HS-27A (cell line): ENCODE results near the gene DOCK8.
"Not testable (repeated sequence)": the region's sequence is repeated elsewhere in the genome, so short reads cannot be mapped to it uniquely, and the experiment has no call there.

Source experiments
- DNase-seq: peaks from one replicate; pipeline ENCODE4 v3.0.0-alpha.2; 2012; ENCODE audit warnings: low read depth, missing footprints

The DOCK8 gene

DNA sequence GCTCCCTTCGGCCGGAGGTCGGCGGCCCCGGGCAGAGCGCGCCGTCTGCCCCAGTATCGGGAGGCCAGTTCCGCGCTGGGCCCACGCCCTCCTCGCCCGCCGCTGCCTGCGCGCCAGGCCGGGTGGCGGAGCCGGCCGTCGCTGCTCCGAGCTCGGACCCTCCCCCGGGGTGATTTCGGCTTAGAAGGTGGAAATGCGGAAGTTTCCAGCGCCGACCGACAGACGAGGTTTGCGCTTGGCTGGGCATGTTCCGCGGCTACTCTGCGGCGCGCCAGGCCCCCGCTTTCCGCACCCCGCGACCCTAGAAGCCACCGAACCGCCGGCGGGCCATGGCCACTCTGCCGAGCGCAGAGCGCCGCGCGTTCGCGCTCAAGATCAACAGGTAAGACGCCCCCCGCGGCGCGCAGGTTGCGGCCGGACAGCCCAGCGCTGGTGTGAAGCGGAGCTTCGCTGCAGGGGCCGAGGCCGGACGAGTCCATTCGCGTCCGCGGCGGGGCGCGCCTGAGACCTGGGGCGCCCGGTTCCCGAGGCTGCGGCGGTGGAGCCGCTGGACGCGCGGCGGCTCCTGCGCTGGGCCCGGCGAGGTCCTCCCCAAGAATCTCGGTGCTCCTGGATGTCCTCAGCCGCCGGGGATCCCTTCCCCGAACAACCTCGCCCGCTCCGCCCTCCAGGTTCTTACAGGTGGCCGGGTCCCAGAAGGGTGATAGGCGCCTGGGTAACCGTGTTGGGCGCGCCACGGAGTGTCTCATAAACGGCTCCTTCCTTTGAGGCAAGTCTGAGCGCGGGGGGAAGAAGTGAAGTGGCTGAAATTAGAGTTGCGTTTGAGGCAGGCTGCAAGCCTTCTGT, at the start of gene DOCK8:
Gene DOCK8, plus strand, starts transcription at position 218 of the 846 bp plus-strand sequence. Its CDS starts 112 bp downstream, at position 330.
- no peak for DNase-seq

DNA sequence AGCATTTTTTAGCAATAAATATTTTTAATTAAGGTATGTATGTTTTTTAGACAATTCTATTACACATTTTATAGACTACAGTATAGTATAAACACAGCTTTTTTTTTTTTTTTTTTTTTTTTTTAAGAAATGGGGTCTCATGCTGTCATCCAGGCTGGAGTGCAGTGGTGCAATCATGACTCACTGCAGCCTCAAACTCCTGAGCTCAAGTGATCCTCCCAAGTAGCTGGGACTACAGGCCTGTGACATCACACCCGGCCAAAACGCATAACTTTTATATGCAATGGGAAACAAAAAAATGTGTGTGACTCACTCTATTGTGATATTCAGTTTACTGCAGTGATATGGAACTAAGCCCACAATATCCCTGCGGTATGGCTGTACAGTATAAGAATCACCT, 44.9 kb upstream of the DOCK8 start:
- not testable (repeated sequence) for DNase-seq

DNA sequence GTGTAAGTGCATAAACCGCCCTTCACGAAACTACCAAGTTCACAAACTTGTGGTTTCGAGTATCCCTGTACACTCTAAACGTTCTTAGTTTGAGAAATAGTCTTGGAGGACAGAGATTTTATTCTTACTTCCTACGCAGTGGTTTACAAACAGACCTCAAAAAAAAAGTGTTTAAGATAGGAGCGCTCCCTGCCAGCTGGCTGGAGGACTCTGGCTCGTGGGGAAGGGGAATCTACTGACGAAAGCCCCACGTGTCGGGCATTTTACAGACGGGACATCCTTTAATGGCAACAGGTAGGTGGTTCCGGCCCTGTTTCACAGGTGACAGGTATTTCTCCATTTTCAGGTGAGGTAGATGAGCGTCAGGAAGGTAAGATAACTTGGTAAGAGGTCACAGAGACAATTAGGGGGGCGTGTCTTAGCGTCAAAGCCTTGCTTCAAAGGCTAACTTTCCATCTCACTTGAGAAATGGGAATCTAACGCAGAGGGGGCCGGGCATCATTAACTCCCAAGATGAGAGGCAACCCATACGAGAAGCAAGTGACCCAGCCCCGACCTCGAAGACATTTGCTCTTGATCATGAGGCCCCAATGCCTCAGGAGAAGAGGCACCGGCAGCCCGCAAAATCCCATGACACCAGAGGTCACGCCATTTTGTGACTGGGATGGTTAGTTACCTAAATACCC, 36.4 kb upstream of the DOCK8 start:
- not testable (repeated sequence) for DNase-seq

DNA sequence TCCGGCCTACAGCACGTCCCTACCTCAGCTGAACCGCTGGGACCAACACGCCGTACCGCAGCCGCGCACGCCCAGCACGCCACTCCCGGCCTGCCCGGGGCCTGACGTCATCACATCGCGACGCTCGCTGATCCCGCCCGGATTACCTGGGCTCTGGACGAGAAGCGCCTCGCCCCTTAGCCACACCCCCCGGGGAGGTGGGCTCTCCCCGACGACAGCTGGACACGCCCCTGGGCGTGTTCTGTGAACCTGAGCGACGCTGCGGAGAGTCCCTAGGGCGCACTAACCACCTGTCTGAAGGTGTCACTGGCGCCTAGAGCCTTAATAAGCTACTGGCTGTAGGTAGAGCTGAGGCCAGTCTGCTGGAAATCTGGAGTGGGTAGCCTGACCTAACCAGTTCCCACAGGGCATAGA, 35.7 kb upstream of the DOCK8 start, which contains the start of gene ZNG1A:
Gene ZNG1A, minus strand, starts transcription at position 87 of the 414 bp plus-strand sequence. CDS start 87 bp downstream, outside the sequence.
- DNase-seq: peak; percentile 1

DNA sequence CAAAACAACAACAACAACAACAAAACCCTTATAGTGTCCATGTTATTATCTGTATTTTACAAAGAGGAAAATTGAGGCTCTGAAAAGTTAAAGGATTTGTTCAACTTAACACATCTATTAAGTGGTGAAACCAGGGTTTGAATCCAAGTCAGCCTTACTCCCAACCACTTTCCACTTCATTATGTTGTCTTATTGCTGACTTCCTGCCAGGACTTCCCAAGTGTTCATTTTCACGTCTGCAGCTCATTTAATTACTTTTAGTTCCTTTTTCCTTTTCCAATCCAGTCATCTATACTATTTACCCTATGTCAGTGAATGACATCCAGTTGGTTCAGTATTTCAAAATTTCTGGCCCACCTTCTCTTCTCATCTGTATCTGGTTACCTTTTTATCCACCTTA, 15.1 kb upstream of the DOCK8 start:
- DNase-seq: not testable (repeated sequence)

DNA sequence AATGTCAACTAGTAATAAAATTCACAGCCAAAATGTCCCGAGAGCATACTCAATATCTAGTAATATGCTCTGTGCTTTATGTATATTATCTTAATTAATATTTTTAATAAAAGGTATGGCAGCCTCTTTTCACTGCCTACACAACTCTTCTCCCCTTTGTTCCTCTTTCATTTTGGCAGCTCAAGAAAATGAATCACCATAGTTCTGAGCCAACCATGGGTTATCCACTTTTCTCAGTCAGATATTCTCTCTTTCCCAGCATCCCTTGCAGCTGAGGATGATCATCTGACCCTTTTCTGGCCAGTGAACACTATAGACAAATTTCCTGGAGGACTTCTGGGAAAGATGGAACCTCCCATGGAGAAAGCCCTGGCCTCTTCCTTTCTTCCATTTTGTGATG, 8.2 kb upstream of the DOCK8 start:
- no peak for DNase-seq

DNA sequence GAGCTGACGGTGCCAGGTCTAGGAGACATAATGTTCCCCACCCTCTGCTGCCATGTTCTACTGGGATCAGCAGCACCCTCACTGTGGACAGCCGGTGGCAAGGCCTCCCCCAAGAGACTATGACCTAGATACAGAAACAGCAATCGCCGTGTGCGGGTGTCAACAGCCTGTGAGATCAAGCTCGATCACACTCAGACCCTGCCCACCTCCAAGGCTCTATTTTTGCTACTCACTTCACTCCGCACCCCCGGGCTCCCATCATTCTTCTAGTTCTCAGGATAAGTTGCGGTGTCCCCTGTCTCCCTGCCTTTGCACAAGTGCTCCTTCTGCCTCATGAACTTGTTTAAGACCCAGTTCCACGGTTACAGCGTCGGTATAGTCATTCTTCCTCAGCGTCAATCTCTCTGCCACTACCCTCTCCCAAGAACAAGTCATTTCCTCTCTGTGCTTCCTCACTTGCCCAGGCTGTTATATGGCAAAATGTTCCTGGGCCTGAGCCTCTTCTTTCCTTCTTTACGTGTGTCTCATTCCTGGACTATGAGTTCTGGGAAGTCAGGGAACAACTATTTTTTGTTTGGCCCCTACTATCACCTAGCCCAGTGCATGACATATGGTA, 5.4 kb upstream of the DOCK8 start:
- DNase-seq: no peak

DNA sequence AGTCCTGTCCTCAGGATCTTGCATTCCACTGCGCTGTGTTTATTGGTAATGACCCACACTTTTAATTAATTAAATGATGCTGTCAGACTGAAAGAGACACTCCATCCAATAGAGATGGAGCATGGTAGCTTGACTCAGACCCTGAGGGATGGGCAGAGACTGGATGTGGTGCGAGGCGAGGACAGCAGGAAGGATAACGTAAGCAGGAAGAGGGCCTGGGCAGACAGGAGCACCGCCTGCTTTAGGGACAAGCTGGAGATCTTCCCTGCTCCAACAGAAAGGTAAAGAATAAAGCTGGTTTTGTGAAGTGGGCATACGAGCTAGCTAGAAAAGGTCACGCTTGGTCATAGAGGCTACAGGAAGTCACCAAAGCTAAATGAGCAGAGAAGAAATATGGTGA, 3.6 kb upstream of the DOCK8 start:
- DNase-seq: no peak

DNA sequence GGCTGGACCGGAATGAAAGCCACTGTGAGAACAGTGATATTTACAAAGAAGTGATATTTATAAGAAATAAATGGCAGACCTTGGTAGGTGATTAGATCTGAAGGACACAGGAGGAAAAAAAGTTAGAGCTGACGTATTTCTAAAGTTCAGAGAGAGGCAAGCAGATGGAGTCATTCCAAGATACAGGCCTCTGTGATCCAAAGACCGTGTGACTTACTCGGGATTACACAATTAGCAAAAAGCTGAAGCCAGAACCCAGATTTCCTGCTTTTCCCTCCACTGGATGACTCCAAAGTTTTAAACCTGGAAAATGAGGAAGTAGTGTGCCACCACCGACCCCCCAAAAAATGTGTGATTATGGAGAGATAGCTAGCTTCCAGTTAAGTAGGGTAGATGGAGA, 3.1 kb upstream of the DOCK8 start:
- no peak for DNase-seq

DNA sequence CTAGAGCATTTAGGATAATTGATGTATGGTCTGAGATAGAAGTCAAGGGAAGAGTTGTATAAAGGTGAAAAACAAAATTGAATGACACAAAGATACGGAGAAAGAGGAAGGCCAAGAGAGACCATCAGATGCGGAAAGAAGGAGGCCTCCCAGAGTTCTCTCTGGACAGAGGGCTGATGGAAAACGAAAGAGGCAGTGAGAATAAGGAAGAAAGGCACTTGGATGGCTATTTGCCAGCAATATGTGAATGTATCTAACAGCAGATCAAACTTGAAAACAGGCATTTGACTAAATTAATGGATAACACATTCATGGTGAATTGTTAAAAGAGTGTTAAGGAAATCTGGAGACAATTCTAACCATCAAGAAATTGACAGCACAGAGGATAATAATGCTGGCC, 2.4 kb upstream of the DOCK8 start:
- DNase-seq: no peak

DNA sequence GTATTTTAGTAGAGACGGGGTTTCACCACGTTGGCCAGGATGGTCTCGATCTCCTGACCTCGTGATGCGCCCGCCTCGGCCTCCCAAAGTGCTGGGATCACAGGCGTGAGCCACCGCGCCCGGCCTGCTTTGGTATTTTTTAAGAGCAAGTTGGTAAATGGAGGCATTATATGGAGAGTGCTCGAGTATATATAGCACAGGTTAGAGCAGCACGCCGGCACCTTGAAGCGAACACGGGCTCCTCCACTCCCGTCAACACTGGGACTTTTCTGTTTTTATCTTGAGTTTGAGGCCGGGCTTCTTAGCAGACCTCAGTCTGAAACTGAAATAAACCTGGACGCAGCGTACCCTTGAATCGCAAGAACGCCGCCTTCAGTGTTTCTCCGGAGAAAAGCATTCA, 764 bp upstream of the DOCK8 start:
- not testable (repeated sequence) for DNase-seq

DNA sequence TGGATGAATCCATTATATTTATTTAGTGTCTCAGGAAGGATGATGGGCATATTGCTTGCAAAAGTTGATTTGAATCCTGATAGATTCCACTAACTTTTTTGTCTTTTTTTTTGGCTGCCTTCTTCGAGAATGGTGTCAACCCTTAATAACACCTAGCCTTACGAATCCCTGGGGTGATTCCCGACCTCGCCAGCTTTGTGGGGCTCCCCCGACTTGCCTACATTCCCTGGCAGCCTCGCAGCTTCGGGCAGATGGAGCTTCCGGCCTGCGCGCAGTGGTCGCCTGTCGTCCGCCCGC, 366 bp upstream of the DOCK8 start:
- no peak for DNase-seq

DNA sequence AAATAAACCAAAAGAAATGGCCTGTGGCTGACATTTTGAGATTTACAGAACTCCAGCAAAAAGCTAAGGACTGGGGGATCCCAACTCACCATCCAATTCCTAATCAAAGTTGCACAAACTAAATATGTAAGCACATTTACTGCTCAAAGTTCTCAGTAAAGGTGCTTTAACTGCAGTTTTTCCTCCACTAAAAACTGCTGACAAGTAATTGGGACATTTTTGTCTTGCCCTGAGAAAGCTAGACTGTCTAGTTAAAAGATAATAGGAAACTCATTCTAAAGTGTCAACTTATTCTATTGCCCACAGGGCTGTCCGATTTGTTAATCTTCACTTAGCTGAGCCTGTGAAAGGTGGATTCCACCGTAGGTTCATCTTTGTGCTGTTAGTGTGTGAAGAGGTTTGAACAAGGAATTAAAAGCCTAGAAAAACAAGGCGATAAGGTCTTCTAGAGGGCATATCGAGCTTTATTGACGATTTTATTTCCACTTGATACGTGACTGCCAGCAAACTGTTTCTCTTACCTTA, 1.0 kb downstream of the DOCK8 start:
- DNase-seq: no peak

DNA sequence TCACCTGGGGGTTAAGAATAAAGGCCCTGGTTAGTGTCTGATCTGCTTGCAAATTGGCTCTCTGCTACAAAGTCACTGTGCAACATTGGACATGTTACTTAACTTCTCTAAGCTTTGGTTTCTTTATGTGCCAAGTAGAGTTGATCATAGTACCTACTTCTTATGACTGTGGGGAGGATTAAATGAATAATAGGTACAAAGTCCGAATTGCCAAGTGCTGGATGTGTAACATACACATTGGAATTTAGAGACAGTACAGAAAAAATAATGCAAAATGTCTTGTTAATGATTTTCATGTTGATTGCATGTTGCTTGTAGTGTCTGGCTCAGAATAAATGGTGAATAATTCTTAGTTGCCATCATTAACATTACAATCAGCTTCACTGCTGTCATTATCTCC, 2.2 kb downstream of the DOCK8 start:
- no peak for DNase-seq

DNA sequence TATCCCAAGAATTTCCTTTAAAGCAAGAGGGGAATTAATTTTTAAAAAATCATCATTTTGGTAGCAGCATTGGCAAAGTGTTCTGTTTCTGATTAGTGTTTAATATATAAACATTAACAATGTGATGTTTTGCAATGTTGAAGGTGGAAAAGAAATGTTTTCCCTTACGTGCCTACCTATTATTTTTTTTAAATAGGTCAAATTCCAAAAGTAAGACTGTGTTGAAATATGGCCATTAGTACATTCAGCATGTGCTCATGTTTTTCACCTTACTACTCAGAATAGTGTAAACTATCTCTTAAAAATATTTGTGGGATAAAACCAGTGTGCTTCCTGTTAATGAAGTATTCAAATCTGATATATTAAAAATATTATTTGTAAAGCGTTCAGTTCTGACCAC, 3.3 kb downstream of the DOCK8 start:
- no peak for DNase-seq

DNA sequence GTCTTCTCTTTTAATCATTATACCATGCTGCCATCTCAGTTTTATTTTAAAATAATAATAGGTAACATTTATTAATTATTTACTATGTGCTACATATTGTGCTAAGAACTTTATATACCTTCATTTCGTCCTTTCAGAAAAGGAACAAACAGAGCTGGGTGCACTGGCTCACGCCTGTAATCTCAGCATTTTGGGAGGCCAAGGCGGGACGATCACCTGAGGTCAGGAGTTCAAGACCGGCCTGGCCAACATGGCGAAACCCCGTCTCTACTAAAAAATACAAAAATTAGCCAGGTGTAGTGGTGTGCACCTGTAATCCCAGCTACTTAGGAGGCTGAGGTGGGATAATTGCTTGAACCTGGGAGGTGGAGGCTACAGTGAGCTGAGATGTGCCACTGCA, 4.4 kb downstream of the DOCK8 start:
- DNase-seq: not testable (repeated sequence)

DNA sequence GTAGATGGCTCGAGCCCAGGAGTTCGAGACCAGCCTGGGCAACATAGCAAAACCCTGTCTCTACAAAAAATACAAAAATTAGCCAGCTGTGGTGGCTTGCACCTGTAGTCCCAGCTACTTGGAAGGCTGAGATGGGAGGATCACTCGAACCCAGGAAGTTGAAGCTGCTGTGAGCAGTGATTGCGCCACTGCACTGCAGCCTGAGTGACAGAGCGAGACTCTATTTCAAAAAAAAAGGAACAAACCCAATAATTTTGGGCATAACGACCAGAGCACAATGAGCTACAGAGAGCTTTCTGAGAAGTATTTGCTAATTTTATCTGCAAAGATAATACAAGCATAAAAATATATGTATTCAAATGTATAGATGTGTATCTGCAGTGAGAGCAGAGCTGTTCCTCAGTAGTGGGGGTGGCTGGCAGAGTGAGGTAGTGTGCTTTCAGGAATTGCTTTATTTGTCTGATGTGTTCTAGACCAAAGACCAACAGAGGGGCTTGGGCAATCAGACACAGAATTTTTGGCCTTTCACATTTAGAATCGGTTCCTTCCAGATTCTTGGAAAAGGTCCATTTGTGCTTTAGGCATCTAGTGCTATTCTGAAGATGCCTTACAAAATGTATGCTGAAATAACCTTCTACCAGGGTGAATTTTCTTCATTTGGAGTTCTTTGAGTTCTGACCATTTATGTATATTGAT, 5.2 kb downstream of the DOCK8 start:
- DNase-seq: no peak

DNA sequence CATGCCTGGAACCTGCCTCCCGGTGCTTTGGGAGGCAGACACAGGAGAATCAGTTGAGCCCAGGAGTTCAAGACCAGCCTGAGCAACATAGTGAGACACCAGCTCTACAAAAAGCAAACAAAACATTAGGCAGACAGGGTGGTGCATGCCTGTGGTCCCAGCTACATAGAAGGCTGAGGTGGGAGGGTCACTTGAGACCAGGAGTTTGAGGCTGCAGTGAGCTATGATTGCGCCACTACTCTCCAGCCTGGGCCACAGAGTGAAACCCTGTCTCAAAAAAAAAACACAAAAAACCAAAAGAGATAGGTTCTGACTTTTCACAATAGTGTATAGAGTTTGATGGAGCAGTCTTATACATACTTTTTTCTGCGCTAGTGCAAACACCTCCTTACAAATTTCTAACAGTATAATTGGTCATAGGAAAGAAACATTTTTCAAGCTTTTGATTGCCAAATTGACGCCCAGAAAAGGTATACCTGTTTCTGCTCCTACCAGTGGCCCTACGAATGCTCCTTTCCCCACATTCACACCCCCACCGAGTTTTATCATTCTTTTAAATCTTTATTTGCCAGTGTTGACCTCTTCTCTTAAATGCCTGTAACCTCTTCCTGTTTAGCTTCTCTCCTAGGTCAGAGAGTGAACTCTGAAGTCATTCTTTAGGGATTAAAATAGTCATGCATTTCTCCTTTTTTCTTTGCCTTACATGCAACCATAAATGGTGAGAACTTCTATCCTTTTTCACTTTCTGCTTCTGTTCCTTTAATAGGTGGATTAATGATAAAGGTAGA, 7.5 kb downstream of the DOCK8 start:
- DNase-seq: no peak

DNA sequence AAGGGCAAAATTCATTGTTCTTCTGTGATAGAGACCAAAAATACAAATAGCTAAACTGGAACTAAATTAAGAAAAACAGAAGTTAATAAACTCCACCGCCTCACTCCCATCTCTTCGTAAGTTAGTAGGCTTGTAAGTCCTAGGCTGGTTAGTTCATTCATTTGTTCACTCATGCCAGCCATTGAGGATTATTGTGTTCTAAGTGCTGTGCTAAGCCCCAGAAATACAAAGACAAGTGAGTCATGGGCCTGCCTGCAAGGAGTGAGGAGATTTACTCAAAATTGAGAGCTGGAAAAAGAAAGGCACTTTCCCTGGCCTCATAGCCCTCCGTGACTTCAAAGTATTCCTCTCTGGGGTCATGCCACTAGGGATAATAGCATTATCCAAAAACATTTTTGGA, 8.5 kb downstream of the DOCK8 start:
- no peak for DNase-seq

DNA sequence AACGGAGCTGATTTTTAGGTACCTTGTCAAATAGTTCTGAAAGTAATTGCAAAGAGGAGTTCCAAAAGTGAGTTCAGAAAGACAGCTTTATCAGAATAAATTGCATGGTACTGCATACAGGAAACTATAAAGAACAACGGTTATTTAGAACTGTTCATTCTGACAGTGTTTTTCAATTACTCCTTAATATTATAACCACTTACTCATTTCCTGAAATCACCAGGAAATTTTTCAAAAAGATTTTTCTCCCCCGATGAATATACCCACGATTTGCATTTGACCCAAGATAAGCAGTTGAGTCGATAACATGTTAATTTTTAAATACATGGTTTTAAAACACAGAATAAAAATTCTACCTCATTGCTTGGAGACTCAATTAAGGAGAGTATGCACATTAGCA, 9.4 kb downstream of the DOCK8 start:
- no peak for DNase-seq
